Neural cell (in vitro differentiated cells): ENCODE data around the gene HK2.

ENCODE experiments used
- TAF1 ChIP-seq: IDR thresholded peaks from 2 replicates; pipeline ENCODE4 v1.6.1; 2012; ENCODE audit warnings: low read depth
- TF ChIP-seq, protein P1 (sequence below): fragments of 450-650 bp; IDR thresholded peaks from 2 replicates; pipeline ENCODE4 v1.5.1; 2014; ENCODE audit warnings: antibody characterized with exemption, mild to moderate bottlenecking, moderate library complexity; ENCODE audit not compliant: poor library complexity, severe bottlenecking

DNA sequence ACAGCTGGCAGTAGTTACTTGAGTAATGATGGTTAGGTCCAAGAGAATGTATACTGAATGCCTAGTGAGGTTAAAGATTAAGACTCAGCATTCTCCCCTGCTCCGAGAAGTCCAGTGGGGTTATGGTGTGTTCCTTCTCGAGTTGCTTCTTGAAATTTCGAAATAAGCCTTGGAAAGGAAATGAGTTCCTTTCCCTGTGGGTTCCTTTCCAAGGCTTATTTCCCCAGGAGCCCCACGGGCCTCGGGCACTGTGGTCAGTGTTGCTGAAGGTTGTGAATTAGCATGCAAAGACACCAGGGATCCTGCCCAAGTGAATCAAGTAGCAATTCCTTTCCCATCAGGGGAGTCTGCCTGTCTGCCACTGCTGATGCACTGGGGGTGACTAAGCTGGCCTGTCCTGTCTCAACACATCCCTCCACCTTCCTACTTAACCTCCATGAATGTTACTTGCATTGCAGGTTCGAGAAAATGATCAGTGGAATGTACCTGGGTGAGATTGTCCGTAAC, 53.6 kb downstream of the HK2 start:
- no peak for TF ChIP-seq TAF1
- TF ChIP-seq, protein P1, sequence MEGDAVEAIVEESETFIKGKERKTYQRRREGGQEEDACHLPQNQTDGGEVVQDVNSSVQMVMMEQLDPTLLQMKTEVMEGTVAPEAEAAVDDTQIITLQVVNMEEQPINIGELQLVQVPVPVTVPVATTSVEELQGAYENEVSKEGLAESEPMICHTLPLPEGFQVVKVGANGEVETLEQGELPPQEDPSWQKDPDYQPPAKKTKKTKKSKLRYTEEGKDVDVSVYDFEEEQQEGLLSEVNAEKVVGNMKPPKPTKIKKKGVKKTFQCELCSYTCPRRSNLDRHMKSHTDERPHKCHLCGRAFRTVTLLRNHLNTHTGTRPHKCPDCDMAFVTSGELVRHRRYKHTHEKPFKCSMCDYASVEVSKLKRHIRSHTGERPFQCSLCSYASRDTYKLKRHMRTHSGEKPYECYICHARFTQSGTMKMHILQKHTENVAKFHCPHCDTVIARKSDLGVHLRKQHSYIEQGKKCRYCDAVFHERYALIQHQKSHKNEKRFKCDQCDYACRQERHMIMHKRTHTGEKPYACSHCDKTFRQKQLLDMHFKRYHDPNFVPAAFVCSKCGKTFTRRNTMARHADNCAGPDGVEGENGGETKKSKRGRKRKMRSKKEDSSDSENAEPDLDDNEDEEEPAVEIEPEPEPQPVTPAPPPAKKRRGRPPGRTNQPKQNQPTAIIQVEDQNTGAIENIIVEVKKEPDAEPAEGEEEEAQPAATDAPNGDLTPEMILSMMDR = no peak
